Superior temporal gyrus (tissue), 1 donor: Measurements from ENCODE around the gene NLRC5.
"Not testable (repeated sequence)": the region's sequence is repeated elsewhere in the genome, so short reads cannot be mapped to it uniquely, and the experiment has no call there.

ENCODE experiments used
- DNase-seq: peaks from one replicate; pipeline ENCODE4 v3.0.0-alpha.2; 2016; ENCODE audit errors: extremely low spot score

NLRC5 gene

GRCh38 chr16:57043248-57043647 is 53.9 kb downstream of the NLRC5 start:
- DNase-seq: no peak

- no peak for DNase-seq
Measured at GRCh38 chr16:57044931-57045693, 55.8 kb downstream of the NLRC5 start.

GRCh38 chr16:57045694-57046381 is 56.5 kb downstream of the NLRC5 start:
- peak; percentile 82 for DNase-seq

GRCh38 chr16:57048095-57048494 is 58.7 kb downstream of the NLRC5 start:
- DNase-seq: no peak

GRCh38 chr16:57049678-57050077 is 60.3 kb downstream of the NLRC5 start:
- no peak for DNase-seq

GRCh38 chr16:57051696-57052228 is 62.4 kb downstream of the NLRC5 start:
- no peak for DNase-seq

GRCh38 chr16:57053206-57053605 is 63.8 kb downstream of the NLRC5 start:
- DNase-seq: no peak

- DNase-seq: no peak
Measured at GRCh38 chr16:57054338-57054737, 65.0 kb downstream of the NLRC5 start.

GRCh38 chr16:57054771-57055170 is 65.4 kb downstream of the NLRC5 start:
- DNase-seq: no peak

- DNase-seq: no peak
Measured at GRCh38 chr16:57055671-57056070, 66.3 kb downstream of the NLRC5 start.

- no peak for DNase-seq
Measured at GRCh38 chr16:57058291-57058861, 69.0 kb downstream of the NLRC5 start.

GRCh38 chr16:57060323-57061083 is 71.1 kb downstream of the NLRC5 start:
- no peak for DNase-seq

- no peak for DNase-seq
Measured at GRCh38 chr16:57061084-57061905, 71.9 kb downstream of the NLRC5 start.

- DNase-seq: no peak
Measured at GRCh38 chr16:57062329-57062728, 73.0 kb downstream of the NLRC5 start.

- DNase-seq: not testable (repeated sequence)
Measured at GRCh38 chr16:57063189-57063588, 73.8 kb downstream of the NLRC5 start.

GRCh38 chr16:57064995-57065394 is 75.6 kb downstream of the NLRC5 start:
- DNase-seq: no peak

- DNase-seq: no peak
Measured at GRCh38 chr16:57066625-57067024, 77.3 kb downstream of the NLRC5 start.

GRCh38 chr16:57067347-57067746 is 78.0 kb downstream of the NLRC5 start:
- no peak for DNase-seq

GRCh38 chr16:57069053-57069452 is 79.7 kb downstream of the NLRC5 start:
- DNase-seq: no peak

GRCh38 chr16:57069635-57070370 is 80.4 kb downstream of the NLRC5 start:
- no peak for DNase-seq
